ENCODE results near the gene CHAT. TPM values are rescaled to one million over a fixed set of nuclear protein-coding genes. Genes with fewer than 3 reads are reported as not detected.

Gene CHAT
- total RNA-seq, 1 donor from 2014 or later: not detected

DNA sequence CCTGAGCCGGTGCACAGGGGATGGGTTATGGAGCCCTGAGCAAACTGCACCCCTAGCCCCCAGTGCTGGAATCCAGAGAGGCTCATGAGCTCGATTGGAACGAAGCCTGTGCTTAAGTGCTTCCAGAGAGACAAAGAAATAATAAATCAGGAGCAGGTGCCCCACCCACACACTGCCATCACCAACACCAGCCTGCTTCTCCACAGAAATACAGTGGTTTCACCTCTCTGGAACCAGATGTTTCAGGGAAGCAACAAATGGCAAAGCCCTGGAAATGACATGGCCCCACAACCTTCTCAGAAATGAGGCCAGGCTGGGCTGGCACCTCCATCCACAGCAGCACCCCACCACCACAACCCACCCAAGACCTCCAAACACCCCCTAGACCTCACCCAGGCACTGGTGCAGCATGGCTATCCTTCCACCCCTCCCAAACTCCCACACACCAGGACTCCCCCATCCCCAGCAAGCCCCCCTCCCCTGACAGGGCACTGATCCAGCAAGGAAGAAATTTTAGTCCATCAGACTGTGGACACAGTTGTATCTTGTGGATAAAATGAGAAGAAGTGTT, 7.8 kb upstream of the CHAT start:
- Mint-ChIP-seq H3K4me1 (peaks cover 6% of the 10 kb centered on the region), H3K27me3 (ENCODE audit: low read depth) (peaks cover 87% of the 10 kb centered on the region), H3K4me3 (no peak overlapping the region), H3K36me3 (no peaks in the 10 kb centered on the region), H3K27ac (no peak overlapping the region), H3K9me3 (no peaks in the 10 kb centered on the region)
- TF ChIP-seq, protein P1, sequence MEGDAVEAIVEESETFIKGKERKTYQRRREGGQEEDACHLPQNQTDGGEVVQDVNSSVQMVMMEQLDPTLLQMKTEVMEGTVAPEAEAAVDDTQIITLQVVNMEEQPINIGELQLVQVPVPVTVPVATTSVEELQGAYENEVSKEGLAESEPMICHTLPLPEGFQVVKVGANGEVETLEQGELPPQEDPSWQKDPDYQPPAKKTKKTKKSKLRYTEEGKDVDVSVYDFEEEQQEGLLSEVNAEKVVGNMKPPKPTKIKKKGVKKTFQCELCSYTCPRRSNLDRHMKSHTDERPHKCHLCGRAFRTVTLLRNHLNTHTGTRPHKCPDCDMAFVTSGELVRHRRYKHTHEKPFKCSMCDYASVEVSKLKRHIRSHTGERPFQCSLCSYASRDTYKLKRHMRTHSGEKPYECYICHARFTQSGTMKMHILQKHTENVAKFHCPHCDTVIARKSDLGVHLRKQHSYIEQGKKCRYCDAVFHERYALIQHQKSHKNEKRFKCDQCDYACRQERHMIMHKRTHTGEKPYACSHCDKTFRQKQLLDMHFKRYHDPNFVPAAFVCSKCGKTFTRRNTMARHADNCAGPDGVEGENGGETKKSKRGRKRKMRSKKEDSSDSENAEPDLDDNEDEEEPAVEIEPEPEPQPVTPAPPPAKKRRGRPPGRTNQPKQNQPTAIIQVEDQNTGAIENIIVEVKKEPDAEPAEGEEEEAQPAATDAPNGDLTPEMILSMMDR (IDR thresholded peaks at IDR 0.05; ENCODE audit: unreplicated experiment): no peak
- peak; percentile 6 to 20 for DNase-seq (ENCODE audit: low spot score in 2 of 2, unreplicated experiment in 2 of 2)

DNA sequence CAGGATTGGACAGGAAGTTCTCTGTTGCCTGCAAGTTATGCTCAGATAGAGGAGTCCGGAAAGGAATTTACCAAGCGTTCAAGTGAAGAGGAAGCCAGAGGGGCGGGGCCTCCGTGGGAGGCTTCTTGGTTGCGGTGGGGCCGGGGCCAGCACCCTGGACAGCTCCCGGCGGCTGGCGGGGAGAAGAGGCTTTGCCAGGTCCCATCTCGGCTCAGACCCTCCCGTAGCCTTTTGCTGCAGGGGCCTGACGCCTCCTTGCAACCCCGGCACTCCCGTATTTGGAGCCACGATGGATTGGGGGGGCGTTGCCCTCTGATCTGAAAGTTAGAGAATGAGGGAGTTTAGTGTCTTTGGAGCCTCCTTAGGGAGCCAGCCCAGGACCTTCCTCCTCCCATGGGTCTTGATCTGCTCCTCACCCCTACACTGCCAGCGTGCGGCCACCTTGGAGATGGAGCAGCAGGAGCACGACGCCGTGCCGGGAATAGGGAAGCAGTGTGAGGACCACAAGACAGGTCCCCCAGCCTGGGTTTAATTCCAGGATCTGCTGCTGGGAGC, 6.8 kb upstream of the CHAT start:
- no peak overlapping the region for H3K27ac Mint-ChIP-seq
- no peaks in the 10 kb centered on the region for H3K36me3 Mint-ChIP-seq
- peaks cover 11% of the 10 kb centered on the region for H3K4me1 Mint-ChIP-seq
- TF ChIP-seq, protein P1 (IDR thresholded peaks at IDR 0.05; ENCODE audit: unreplicated experiment): no peak
- peaks cover 92% of the 10 kb centered on the region for H3K27me3 Mint-ChIP-seq (ENCODE audit: low read depth)
- H3K4me3 Mint-ChIP-seq: no peak overlapping the region
- peak; percentile 85 to 94 for DNase-seq (ENCODE audit: low spot score in 2 of 2, unreplicated experiment in 2 of 2)
- H3K9me3 Mint-ChIP-seq: no peaks in the 10 kb centered on the region

DNA sequence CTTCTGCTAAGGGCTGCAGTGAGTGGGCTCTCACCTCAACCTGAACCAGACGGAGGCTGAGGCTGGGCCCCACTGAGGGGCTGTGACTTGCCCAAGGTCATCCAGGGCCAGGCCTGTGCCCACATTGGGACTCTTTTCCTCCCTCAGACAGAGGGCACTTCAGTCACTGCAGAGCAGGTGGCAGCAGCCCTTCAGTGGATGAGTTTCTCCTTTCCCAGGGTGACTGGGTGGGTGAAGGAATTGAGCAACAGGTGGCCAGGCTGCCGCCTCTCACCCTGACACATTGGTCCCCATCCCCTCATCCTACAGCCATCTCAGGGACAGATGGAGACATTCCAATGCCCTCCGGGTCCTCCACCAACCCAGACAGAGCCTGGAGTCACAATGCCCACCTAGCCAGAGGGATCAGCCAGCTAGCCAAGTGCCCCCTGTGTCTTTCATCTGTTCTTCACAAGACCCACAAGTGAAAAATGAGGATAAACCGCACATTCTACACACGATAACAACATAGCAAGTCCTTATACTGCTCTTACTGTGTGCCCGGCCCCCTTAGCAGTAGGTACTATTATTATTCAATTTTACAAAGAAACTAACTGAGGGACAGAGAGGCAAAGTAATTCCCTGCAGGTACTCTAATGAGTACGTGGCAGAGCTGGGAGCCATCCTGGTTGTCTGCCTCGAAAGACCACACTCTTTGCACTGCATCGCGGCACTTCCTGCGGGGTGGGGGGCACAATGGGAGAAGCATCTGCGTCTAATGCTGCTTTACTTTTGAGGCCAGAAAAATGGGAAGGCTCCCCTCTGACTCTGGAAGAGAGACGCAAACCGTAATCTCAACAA, 5.5 kb upstream of the CHAT start:
- TF ChIP-seq, protein P1 (IDR thresholded peaks at IDR 0.05; ENCODE audit: unreplicated experiment): no peak
- peak overlapping the region; percentile 34 for H3K4me3 Mint-ChIP-seq
- peaks cover 12% of the 10 kb centered on the region for H3K4me1 Mint-ChIP-seq
- H3K27me3 Mint-ChIP-seq (ENCODE audit: low read depth): peaks cover 93% of the 10 kb centered on the region
- H3K9me3 Mint-ChIP-seq: no peaks in the 10 kb centered on the region
- H3K36me3 Mint-ChIP-seq: no peaks in the 10 kb centered on the region
- DNase-seq (ENCODE audit: low spot score in 2 of 2, unreplicated experiment in 2 of 2): peak in 1 of 2 experiments; percentile 6
- no peak overlapping the region for H3K27ac Mint-ChIP-seq

DNA sequence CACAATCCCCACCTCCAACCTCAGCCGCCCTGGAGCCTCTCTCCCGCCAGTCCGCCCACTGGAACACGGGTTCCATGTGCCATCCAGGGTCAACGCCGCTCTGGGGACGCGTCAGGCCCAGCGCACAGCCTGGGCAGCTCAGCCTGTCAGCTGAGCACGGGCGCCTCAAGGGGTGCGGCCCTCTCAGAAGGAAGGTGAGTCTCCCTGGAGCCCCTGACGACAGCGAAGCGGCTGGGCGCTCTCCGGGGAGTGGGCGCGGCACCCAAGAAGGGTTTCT, 4.9 kb upstream of the CHAT start:
- TF ChIP-seq, protein P1 (IDR thresholded peaks at IDR 0.05; ENCODE audit: unreplicated experiment): no peak
- Mint-ChIP-seq H3K36me3 (no peaks in the 10 kb centered on the region), H3K27ac (no peak overlapping the region), H3K9me3 (no peaks in the 10 kb centered on the region), H3K4me3 (peak overlapping the region; percentile 58), H3K4me1 (peaks cover 12% of the 10 kb centered on the region), H3K27me3 (ENCODE audit: low read depth) (peaks cover 93% of the 10 kb centered on the region)
- no peak for DNase-seq (ENCODE audit: low spot score in 2 of 2, unreplicated experiment in 2 of 2)

DNA sequence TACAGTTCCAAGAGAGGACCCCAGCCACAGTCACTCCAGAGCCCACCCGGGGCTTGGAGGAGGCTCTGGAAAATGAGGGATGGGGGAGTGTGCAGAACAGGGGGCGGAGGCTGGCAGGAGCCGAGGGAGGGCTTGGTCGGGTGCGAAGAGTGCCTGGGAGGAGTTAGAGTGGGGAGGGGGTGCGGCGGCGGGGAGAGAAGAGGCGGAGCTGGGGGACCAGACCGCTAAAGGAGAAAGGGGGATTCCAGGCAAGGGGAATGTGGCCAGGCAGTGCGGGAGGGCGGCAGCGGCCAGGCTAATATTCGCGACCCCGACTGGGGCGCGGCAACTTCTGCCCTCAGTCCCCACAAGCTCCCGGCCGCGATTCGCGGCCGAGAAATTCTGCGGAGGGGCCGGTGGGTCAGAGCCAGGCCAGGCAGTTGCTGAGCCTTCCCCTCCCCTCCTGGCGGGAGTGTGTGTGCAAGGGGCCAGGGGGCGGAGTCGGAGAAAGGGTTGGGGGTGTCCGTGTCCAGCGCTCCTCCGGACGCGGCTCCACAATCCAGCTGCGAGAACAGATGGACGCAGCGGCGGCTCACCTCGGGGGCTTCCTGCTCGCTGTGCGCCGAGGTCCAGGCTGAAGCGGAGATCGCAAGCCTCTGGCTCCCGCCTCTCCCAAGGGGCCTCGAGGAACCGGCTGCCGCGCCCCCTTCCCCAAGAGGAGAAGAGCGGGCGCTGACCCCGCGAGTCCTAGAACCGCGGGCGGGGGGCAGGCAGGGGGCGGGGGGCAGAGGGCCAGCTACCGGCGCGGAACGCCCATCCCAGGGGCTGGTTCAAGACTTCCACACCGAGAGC, 4.3 kb upstream of the CHAT start:
- peak in 1 of 2 experiments; percentile 17 for DNase-seq (ENCODE audit: low spot score in 2 of 2, unreplicated experiment in 2 of 2)
- H3K9me3 Mint-ChIP-seq: no peaks in the 10 kb centered on the region
- peak overlapping the region; percentile 58 for H3K4me3 Mint-ChIP-seq
- TF ChIP-seq, protein P1 (IDR thresholded peaks at IDR 0.05; ENCODE audit: unreplicated experiment): no peak
- H3K4me1 Mint-ChIP-seq: peaks cover 12% of the 10 kb centered on the region
- H3K36me3 Mint-ChIP-seq: no peaks in the 10 kb centered on the region
- H3K27ac Mint-ChIP-seq: no peak overlapping the region
- H3K27me3 Mint-ChIP-seq (ENCODE audit: low read depth): peaks cover 94% of the 10 kb centered on the region
